ENCODE measurements around the gene FBXL2.

Gene FBXL2

DNA sequence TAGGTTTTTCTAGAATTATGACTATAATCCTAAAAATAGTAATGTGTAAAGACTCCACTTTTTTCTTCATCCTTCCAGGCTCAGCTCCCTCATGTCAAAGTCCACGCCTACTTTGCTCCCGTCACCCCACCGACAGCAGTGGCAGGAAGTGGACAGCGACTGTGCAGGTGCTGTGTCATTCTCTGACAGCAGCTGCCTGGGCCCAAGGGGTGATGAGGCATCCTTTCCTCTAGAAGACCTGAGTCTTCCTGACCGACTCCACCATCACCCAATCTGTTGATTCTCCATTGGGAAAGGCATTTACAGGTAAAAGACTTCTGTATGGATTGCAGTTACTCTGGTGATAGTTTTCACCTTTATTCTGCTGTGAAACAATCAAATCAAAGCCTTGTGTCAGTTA lies 108.2 kb downstream of the FBXL2 start:
- Histone ChIP-seq H3K27me3 (ENCODE audit: control insufficient read depth, insufficient read depth, low read length) (no peaks in the 10 kb centered on the region), H3K27ac (ENCODE audit: low read depth, low read length) (no peak overlapping the region), H3K36me3 (ENCODE audit: control insufficient read depth, insufficient read depth, low read length) (peaks cover 59% of the 10 kb centered on the region), H3K4me1 (ENCODE audit: control insufficient read depth, insufficient read depth, low read length) (no peaks in the 10 kb centered on the region), H3K9ac (ENCODE audit: low read length) (no peak overlapping the region), H3K9me3 (ENCODE audit: control insufficient read depth, insufficient read depth, low read depth, low read length) (no peaks in the 10 kb centered on the region), H3K4me3 (ENCODE audit: low read depth, low read length) (no peak overlapping the region)

DNA sequence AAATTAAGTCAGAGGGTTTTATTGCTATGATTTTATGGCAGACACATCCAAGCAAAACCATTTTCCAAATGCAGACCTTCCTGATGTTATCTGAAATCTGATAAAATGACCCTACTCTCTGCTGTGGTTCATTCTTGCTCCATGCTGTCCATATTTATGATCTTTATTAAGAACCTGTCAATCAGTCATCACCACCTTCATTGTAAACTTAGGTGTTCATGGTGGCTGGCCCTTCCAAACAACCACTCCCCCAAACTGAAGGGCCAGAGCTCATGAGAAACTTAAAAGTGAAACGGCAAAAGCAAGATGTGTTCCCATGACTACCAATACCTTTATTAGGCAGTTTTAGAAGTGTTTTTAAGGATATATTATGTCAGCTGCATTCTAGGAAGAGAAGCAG lies 109.4 kb downstream of the FBXL2 start:
- no peaks in the 10 kb centered on the region for H3K4me1 ChIP-seq (ENCODE audit: control insufficient read depth, insufficient read depth, low read length)
- peaks cover 70% of the 10 kb centered on the region for H3K36me3 ChIP-seq (ENCODE audit: control insufficient read depth, insufficient read depth, low read length)
- H3K9me3 ChIP-seq (ENCODE audit: control insufficient read depth, insufficient read depth, low read depth, low read length): no peaks in the 10 kb centered on the region
- H3K4me3 ChIP-seq (ENCODE audit: low read depth, low read length): no peak overlapping the region
- no peak overlapping the region for H3K9ac ChIP-seq (ENCODE audit: low read length)
- H3K27ac ChIP-seq (ENCODE audit: low read depth, low read length): no peak overlapping the region
- no peaks in the 10 kb centered on the region for H3K27me3 ChIP-seq (ENCODE audit: control insufficient read depth, insufficient read depth, low read length)

GRCh38 chr3:33388374-33389100 lies 111.3 kb downstream of the FBXL2 start:
- H3K27ac ChIP-seq (ENCODE audit: low read depth, low read length): no peak overlapping the region
- H3K9ac ChIP-seq (ENCODE audit: low read length): no peak overlapping the region
- H3K36me3 ChIP-seq (ENCODE audit: control insufficient read depth, insufficient read depth, low read length): peaks cover 89% of the 10 kb centered on the region
- H3K4me3 ChIP-seq (ENCODE audit: low read depth, low read length): no peak overlapping the region
- H3K27me3 ChIP-seq (ENCODE audit: control insufficient read depth, insufficient read depth, low read length): no peaks in the 10 kb centered on the region
- no peaks in the 10 kb centered on the region for H3K4me1 ChIP-seq (ENCODE audit: control insufficient read depth, insufficient read depth, low read length)
- no peaks in the 10 kb centered on the region for H3K9me3 ChIP-seq (ENCODE audit: control insufficient read depth, insufficient read depth, low read depth, low read length)

DNA sequence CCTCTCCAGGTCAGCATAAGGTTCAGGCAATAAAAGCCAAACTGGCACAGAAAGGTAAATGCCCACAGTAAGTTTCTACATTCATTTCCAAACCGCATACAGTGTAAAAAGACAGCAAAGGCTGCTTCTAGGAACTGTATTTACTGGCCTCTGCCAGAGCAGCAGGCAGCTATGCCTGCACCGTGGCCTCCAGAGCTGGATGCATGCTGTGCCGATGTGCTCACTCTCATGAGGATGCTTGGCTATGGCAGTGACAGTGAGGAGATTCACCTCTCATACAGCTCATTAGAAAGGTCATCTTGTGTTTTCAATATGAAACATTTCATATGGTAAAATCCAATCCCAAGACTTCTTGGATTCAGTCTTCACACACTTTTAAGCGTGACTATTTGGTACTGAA lies 112.7 kb downstream of the FBXL2 start:
- no peak overlapping the region for H3K27ac ChIP-seq (ENCODE audit: low read depth, low read length)
- no peaks in the 10 kb centered on the region for H3K4me1 ChIP-seq (ENCODE audit: control insufficient read depth, insufficient read depth, low read length)
- no peak overlapping the region for H3K9ac ChIP-seq (ENCODE audit: low read length)
- no peaks in the 10 kb centered on the region for H3K9me3 ChIP-seq (ENCODE audit: control insufficient read depth, insufficient read depth, low read depth, low read length)
- no peaks in the 10 kb centered on the region for H3K27me3 ChIP-seq (ENCODE audit: control insufficient read depth, insufficient read depth, low read length)
- H3K36me3 ChIP-seq (ENCODE audit: control insufficient read depth, insufficient read depth, low read length): peaks cover 92% of the 10 kb centered on the region
- no peak overlapping the region for H3K4me3 ChIP-seq (ENCODE audit: low read depth, low read length)

DNA sequence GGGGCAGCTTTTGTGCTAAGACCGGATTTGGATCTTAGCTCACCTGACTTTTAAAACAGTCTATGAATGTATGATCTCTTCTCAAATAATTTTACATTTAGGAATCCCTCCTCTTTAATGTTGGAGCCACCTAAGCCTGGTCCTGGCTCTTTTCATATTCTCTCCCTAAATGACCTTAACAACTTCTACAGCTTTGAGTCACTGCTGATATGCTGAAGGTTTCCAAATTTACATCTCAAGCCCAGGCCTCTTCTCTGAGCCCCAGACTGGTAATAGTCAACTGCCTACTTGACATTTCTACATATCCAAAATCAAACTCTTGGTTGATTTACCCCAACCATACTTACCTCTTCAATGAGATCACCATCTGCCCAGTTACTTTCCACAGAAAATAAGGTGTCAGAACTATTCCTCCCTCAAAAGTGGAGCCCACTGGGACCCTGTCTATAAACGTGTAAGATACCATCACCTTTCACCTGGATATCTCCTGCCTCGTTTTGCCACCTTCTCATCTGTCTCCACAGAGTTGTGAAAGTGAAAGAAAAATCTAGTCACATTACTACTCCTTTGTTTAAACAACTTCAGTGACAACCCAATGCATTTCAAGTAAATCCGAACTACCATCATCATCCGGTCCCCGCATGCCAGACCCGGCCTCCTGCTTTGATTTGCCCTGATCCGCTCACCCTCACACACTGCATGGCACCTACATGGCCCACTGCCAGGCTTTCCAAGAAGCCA lies 114.2 kb downstream of the FBXL2 start:
- Histone ChIP-seq H3K27me3 (ENCODE audit: control insufficient read depth, insufficient read depth, low read length) (no peaks in the 10 kb centered on the region), H3K27ac (ENCODE audit: low read depth, low read length) (no peak overlapping the region), H3K4me1 (ENCODE audit: control insufficient read depth, insufficient read depth, low read length) (no peaks in the 10 kb centered on the region), H3K4me3 (ENCODE audit: low read depth, low read length) (no peak overlapping the region), H3K9ac (ENCODE audit: low read length) (no peak overlapping the region), H3K36me3 (ENCODE audit: control insufficient read depth, insufficient read depth, low read length) (peaks cover 93% of the 10 kb centered on the region), H3K9me3 (ENCODE audit: control insufficient read depth, insufficient read depth, low read depth, low read length) (no peaks in the 10 kb centered on the region)

DNA sequence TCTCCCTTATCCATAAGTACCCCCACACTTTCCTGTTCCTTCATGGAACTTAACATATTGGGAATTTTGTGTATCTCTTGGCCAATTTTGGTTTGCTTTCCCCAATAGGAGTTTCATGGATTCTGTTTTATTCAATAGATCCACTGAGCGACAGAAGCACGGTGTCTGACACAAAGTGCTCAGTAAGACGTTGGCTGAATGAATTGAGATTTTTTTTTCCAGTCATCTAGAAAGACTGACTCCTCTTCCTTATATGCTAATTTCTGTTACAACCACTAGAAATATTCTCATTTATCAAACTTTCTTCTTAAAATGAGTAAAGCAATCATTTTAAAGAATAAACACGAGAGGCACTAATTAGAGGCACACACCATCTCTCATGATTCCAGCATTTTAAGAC lies 114.9 kb downstream of the FBXL2 start:
- no peak overlapping the region for H3K9ac ChIP-seq (ENCODE audit: low read length)
- H3K9me3 ChIP-seq (ENCODE audit: control insufficient read depth, insufficient read depth, low read depth, low read length): no peaks in the 10 kb centered on the region
- peaks cover 93% of the 10 kb centered on the region for H3K36me3 ChIP-seq (ENCODE audit: control insufficient read depth, insufficient read depth, low read length)
- no peak overlapping the region for H3K4me3 ChIP-seq (ENCODE audit: low read depth, low read length)
- no peaks in the 10 kb centered on the region for H3K4me1 ChIP-seq (ENCODE audit: control insufficient read depth, insufficient read depth, low read length)
- H3K27me3 ChIP-seq (ENCODE audit: control insufficient read depth, insufficient read depth, low read length): no peaks in the 10 kb centered on the region
- no peak overlapping the region for H3K27ac ChIP-seq (ENCODE audit: low read depth, low read length)

DNA sequence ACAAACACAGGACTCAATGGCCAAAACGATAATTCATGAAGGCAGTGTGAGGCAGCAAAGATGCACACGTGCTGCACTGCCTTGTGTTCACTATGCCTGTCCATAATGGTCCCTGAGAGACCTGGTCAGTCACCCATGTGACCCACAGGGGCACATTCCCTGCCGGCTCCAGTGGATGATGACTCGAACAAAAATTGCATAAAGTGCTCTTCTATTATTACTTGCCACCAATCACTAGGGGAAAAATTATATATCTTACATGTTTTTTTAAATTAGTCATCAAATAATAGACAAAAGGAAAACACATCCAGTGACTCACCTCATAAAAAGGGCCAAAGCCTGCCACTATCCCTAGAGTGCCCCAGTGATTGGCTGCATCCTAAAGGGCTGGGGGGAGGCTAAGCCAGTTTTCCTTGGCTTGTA lies 115.5 kb downstream of the FBXL2 start:
- no peak overlapping the region for H3K27ac ChIP-seq (ENCODE audit: low read depth, low read length)
- H3K4me3 ChIP-seq (ENCODE audit: low read depth, low read length): no peak overlapping the region
- H3K27me3 ChIP-seq (ENCODE audit: control insufficient read depth, insufficient read depth, low read length): no peaks in the 10 kb centered on the region
- no peak overlapping the region for H3K9ac ChIP-seq (ENCODE audit: low read length)
- no peaks in the 10 kb centered on the region for H3K9me3 ChIP-seq (ENCODE audit: control insufficient read depth, insufficient read depth, low read depth, low read length)
- H3K4me1 ChIP-seq (ENCODE audit: control insufficient read depth, insufficient read depth, low read length): no peaks in the 10 kb centered on the region
- H3K36me3 ChIP-seq (ENCODE audit: control insufficient read depth, insufficient read depth, low read length): peaks cover 94% of the 10 kb centered on the region

DNA sequence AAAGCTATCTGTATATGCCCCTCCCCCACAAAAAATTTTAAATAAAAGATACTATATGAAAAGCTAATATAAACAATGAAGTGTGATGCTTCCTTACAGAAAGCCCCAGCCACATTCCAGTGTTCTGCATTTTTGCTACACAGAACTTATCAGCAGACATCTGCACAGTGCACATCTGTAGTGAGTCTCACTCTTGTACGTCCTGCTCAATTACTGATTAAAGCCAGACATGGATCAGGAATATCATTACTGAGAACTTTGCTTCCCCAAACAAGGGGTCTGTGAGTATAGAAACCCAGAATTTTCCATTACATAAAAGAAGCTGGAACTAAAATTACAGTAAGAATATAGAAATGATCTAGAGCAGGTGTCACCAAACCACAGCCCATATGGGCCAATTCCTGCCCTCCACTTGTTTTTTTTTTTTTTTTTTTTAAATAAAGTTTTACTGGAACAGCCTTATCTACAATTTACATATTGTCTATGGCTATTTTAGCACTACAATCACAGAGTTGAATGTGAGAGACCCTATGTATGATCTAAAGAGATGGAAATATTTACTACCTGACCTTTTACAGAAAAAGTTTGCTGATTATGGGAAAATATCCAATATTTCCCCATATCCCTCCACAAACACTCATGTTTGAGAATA lies 117.3 kb downstream of the FBXL2 start:
- H3K27me3 ChIP-seq (ENCODE audit: control insufficient read depth, insufficient read depth, low read length): no peaks in the 10 kb centered on the region
- H3K4me1 ChIP-seq (ENCODE audit: control insufficient read depth, insufficient read depth, low read length): no peaks in the 10 kb centered on the region
- H3K9me3 ChIP-seq (ENCODE audit: control insufficient read depth, insufficient read depth, low read depth, low read length): no peaks in the 10 kb centered on the region
- H3K36me3 ChIP-seq (ENCODE audit: control insufficient read depth, insufficient read depth, low read length): peaks cover 97% of the 10 kb centered on the region
- H3K27ac ChIP-seq (ENCODE audit: low read depth, low read length): no peak overlapping the region
- no peak overlapping the region for H3K4me3 ChIP-seq (ENCODE audit: low read depth, low read length)
- no peak overlapping the region for H3K9ac ChIP-seq (ENCODE audit: low read length)

DNA sequence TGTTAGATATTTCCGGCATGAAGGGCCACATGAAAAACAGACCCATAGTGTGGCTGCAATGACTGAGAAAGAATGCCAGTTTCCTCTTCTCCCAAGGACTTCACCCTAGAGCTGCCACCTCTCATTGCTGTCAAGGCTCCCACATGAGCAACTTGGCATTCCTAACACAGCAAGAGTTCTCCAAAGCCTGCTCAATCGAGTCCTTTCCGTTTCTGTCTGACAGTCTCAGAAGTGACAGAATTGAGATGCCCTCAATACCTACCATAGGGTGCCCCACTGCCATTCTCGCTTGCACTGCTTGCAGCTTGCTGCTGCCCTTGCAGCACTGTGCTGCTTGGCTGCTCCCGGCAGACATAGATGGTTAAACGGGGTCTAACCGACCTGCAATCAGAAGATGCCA lies 118.7 kb downstream of the FBXL2 start:
- Histone ChIP-seq H3K36me3 (ENCODE audit: control insufficient read depth, insufficient read depth, low read length) (peaks cover 98% of the 10 kb centered on the region), H3K9ac (ENCODE audit: low read length) (no peak overlapping the region), H3K4me3 (ENCODE audit: low read depth, low read length) (no peak overlapping the region), H3K4me1 (ENCODE audit: control insufficient read depth, insufficient read depth, low read length) (no peaks in the 10 kb centered on the region), H3K27me3 (ENCODE audit: control insufficient read depth, insufficient read depth, low read length) (no peaks in the 10 kb centered on the region), H3K27ac (ENCODE audit: low read depth, low read length) (no peak overlapping the region), H3K9me3 (ENCODE audit: control insufficient read depth, insufficient read depth, low read depth, low read length) (no peaks in the 10 kb centered on the region)

- H3K9ac ChIP-seq (ENCODE audit: low read length): no peak overlapping the region
- no peaks in the 10 kb centered on the region for H3K4me1 ChIP-seq (ENCODE audit: control insufficient read depth, insufficient read depth, low read length)
- H3K27ac ChIP-seq (ENCODE audit: low read depth, low read length): no peak overlapping the region
- no peak overlapping the region for H3K4me3 ChIP-seq (ENCODE audit: low read depth, low read length)
- H3K9me3 ChIP-seq (ENCODE audit: control insufficient read depth, insufficient read depth, low read depth, low read length): no peaks in the 10 kb centered on the region
- no peaks in the 10 kb centered on the region for H3K27me3 ChIP-seq (ENCODE audit: control insufficient read depth, insufficient read depth, low read length)
- H3K36me3 ChIP-seq (ENCODE audit: control insufficient read depth, insufficient read depth, low read length): peaks cover 98% of the 10 kb centered on the region
Observed at GRCh38 chr3:33398410-33398809, 121.2 kb downstream of the FBXL2 start.

DNA sequence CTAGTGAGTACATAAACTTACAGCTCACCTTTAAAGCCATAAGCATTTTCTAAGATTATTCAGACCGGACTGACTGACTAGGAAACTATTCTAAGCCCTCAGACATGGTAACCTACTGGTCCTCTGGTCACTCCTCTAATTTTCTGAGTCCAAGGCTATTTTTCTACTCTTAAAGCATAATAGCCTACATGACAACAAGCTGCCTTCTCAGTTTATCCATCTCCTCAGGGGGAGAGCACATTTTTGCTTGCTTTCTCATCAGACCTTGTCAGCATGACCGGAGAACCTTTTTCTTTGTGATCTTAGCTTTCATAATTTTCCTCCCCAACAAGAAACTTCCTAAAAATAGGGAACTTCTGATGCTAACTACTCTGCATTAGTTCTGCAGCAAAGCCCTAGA lies 124.5 kb downstream of the FBXL2 start:
- Histone ChIP-seq H3K27me3 (ENCODE audit: control insufficient read depth, insufficient read depth, low read length) (no peaks in the 10 kb centered on the region), H3K9ac (ENCODE audit: low read length) (no peak overlapping the region), H3K9me3 (ENCODE audit: control insufficient read depth, insufficient read depth, low read depth, low read length) (no peaks in the 10 kb centered on the region), H3K4me3 (ENCODE audit: low read depth, low read length) (no peak overlapping the region), H3K36me3 (ENCODE audit: control insufficient read depth, insufficient read depth, low read length) (peaks cover 96% of the 10 kb centered on the region), H3K27ac (ENCODE audit: low read depth, low read length) (no peak overlapping the region), H3K4me1 (ENCODE audit: control insufficient read depth, insufficient read depth, low read length) (no peaks in the 10 kb centered on the region)

Data from HUES6 (cell line).